Lung (tissue), 12 donors: ENCODE measurements around the gene ULK4. TPM values are rescaled to one million over a fixed set of nuclear protein-coding genes. Genes with fewer than 3 reads are reported as not detected.

ENCODE experiments used
- ATAC-seq: fragments of 200-7000 bp; cut with Tn5 transposase; one replicate; pipeline ENCODE4 v1.9.1; 2020; ENCODE audit warnings: moderate number of reproducible peaks; ENCODE audit not compliant: insufficient read depth, low FRiP score
- DNase-seq, 3 donors: peaks; one replicate each; pipeline ENCODE4 v3.0.0-alpha.2; 2013 to 2017
- H3K27ac ChIP-seq, 2 donors: one replicate each; pipeline ENCODE4 v1.5.1; 2013; ENCODE audit warnings: mild to moderate bottlenecking in 2 of 2, moderate library complexity in 2 of 2, control low read depth in 1 of 2, inconsistent platforms in 1 of 2, low read depth in 1 of 2, low read length in 1 of 2
- H3K27me3 ChIP-seq, 3 donors: one replicate each; pipeline ENCODE4 v1.5.1; 2013; ENCODE audit warnings: low read length in 2 of 3; ENCODE audit not compliant: control insufficient read depth in 3 of 3, insufficient read depth in 3 of 3
- H3K36me3 ChIP-seq, 4 donors: one replicate each; pipeline ENCODE4 v1.5.1; 2013; ENCODE audit warnings: low read length in 4 of 4, mild to moderate bottlenecking in 1 of 4, moderate library complexity in 1 of 4; ENCODE audit not compliant: control insufficient read depth in 4 of 4, insufficient read depth in 4 of 4
- H3K4me1 ChIP-seq, 5 donors: one replicate each; pipeline ENCODE4 v1.5.1; 2013; ENCODE audit warnings: low read length in 5 of 5, mild to moderate bottlenecking in 2 of 5, moderate library complexity in 1 of 5; ENCODE audit not compliant: control insufficient read depth in 5 of 5, insufficient read depth in 5 of 5
- H3K4me3 ChIP-seq: one replicate; pipeline ENCODE4 v1.5.1; 2013; ENCODE audit warnings: mild to moderate bottlenecking, control low read depth, moderate library complexity
- H3K9ac ChIP-seq, 2 donors: one replicate each; pipeline ENCODE4 v1.5.1; 2013; ENCODE audit warnings: low read length in 2 of 2, control low read depth in 1 of 2; ENCODE audit not compliant: insufficient read depth in 1 of 2
- H3K9me3 ChIP-seq, 4 donors: one replicate each; pipeline ENCODE4 v1.5.1; 2013; ENCODE audit warnings: low read length in 3 of 4, mild to moderate bottlenecking in 1 of 4, moderate library complexity in 1 of 4; ENCODE audit not compliant: control insufficient read depth in 4 of 4, insufficient read depth in 3 of 4
- WGBS, 2 donors: extraction: QIAGEN DNeasy Blood & Tissue Kit; methylation state at CpG; one replicate each; pipeline ENCODE4 v1.1.7; 2013; 5-methylcytosine and 5-hydroxymethylcytosine counted together
- polyA plus RNA-seq, 2 donors: library from polyadenylated mRNA; stranded (reverse); fragments of 200-250 nt; gene quantifications; one replicate each; pipeline ENCODE4 v1.2.1, GENCODE V29; 2013
- total RNA-seq, 2 donors: library from RNA; depleted of rRNA in 1 of 2; stranded (reverse); fragments of >200 nt in 1 of 2; gene quantifications; one replicate each; pipeline ENCODE4 v1.2.1, GENCODE V29; 2014 to 2021
- TF ChIP-seq, protein P1 (sequence below): IDR thresholded peaks from 2 replicates; pipeline ENCODE4 v1.5.1; 2012; ENCODE audit warnings: mild to moderate bottlenecking; ENCODE audit errors: control extremely low read depth, extremely low read depth
- donor health status: control.
- donor health status: control.
- donor health status: Bipolar disorder and iron deficiency.
- donor health status: healthy.
- donor health status: DM: yes; HTN: yes; CAD: no.

Gene ULK4
- total and polyA plus RNA-seq, 4 donors: 2.8 to 56.0 (median 12.6) TPM

- no peak overlapping the region for H3K9ac ChIP-seq
- H3K9me3 ChIP-seq: no peaks in the 10 kb centered on the region
- ATAC-seq (no peak), DNase-seq (no peak)
- H3K27ac ChIP-seq: no peak overlapping the region
- H3K27me3 ChIP-seq: no peaks in the 10 kb centered on the region
- no peak overlapping the region for H3K4me3 ChIP-seq
- WGBS, 2 donors: 59 to 67% methylated on average over 2 of the region's 2 CpGs
- no peaks in the 10 kb centered on the region for H3K36me3 ChIP-seq
- TF ChIP-seq, protein P1, sequence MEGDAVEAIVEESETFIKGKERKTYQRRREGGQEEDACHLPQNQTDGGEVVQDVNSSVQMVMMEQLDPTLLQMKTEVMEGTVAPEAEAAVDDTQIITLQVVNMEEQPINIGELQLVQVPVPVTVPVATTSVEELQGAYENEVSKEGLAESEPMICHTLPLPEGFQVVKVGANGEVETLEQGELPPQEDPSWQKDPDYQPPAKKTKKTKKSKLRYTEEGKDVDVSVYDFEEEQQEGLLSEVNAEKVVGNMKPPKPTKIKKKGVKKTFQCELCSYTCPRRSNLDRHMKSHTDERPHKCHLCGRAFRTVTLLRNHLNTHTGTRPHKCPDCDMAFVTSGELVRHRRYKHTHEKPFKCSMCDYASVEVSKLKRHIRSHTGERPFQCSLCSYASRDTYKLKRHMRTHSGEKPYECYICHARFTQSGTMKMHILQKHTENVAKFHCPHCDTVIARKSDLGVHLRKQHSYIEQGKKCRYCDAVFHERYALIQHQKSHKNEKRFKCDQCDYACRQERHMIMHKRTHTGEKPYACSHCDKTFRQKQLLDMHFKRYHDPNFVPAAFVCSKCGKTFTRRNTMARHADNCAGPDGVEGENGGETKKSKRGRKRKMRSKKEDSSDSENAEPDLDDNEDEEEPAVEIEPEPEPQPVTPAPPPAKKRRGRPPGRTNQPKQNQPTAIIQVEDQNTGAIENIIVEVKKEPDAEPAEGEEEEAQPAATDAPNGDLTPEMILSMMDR: no peak
- peaks cover 0 to 3% (median 0%) of the 10 kb centered on the region in 5 donors for H3K4me1 ChIP-seq
Observed at GRCh38 chr3:41482134-41482533, 479.8 kb downstream of the ULK4 start.

DNA sequence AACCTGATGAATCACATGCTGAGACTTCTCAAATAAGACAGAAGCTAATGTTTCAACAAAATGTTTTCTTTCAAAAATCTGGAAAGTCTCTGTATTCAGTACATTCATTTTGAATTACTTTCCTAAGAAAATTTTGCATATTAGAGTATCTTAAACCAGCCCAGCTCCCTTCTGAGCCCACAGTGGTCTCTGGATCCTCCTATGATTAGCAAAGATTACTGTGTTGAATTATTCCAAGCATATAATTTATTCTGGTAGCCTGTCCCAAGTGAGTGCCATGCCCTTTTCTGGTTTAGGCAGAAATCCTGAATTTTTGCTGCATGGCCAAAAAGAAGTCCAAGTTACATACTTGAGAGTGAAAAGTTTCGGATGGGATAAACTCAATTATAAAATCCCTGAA, 483.6 kb downstream of the ULK4 start:
- TF ChIP-seq, protein P1: no peak
- H3K4me1 ChIP-seq: peaks cover 0 to 3% (median 0%) of the 10 kb centered on the region in 5 donors
- 56 to 82% methylated on average over 1 of the region's 1 CpG for WGBS, 2 donors
- ATAC-seq (no peak), DNase-seq (peak; percentile 21 to 47 (median 45))
- peaks cover 0 to 6% (median 3%) of the 10 kb centered on the region in 4 donors for H3K9me3 ChIP-seq
- H3K36me3 ChIP-seq: no peaks in the 10 kb centered on the region
- no peak overlapping the region for H3K4me3 ChIP-seq
- H3K27ac ChIP-seq: no peak overlapping the region
- H3K9ac ChIP-seq: no peak overlapping the region
- no peaks in the 10 kb centered on the region for H3K27me3 ChIP-seq

GRCh38 chr3:41477399-41478014, 484.4 kb downstream of the ULK4 start:
- ATAC-seq: no peak
- Histone ChIP-seq H3K9me3 (peaks cover 0 to 12% (median 5%) of the 10 kb centered on the region in 4 donors), H3K4me1 (peaks cover 0 to 3% (median 0%) of the 10 kb centered on the region in 5 donors), H3K4me3 (no peak overlapping the region), H3K36me3 (no peaks in the 10 kb centered on the region), H3K9ac (no peak overlapping the region), H3K27ac (no peak overlapping the region), H3K27me3 (no peaks in the 10 kb centered on the region)
- WGBS, 2 donors: 80 to 87% methylated on average over 2 of the region's 2 CpGs
- TF ChIP-seq, protein P1: no peak
- no peak for DNase-seq

DNA sequence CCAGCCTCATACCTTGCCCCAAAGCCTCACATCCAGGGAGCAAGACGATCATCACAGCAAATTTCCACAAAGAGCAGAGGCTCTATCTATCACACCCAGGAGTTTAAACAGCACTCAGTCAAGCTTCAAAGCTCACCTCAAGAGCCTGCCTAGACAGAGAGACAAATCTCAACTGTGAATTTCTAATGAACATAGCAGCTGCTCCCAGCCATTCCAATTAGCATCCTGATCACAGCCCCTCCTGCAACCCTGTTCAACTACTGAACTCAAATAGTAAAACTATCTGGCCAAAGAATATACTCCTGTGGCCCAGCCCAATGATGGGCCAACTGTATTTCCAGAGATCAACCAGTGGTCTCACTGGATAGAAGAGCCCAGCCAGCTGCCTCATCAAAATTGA, 492.8 kb downstream of the ULK4 start:
- H3K36me3 ChIP-seq: no peaks in the 10 kb centered on the region
- no peaks in the 10 kb centered on the region for H3K27me3 ChIP-seq
- TF ChIP-seq, protein P1: no peak
- no peak overlapping the region for H3K9ac ChIP-seq
- WGBS, 2 donors: 93 to 100% methylated on average over 1 of the region's 1 CpG
- H3K27ac ChIP-seq: no peak overlapping the region
- DNase-seq: no peak
- peaks cover 0 to 18% (median 5%) of the 10 kb centered on the region in 4 donors for H3K9me3 ChIP-seq
- ATAC-seq: no peak
- peaks cover 0 to 8% (median 0%) of the 10 kb centered on the region in 5 donors for H3K4me1 ChIP-seq
- H3K4me3 ChIP-seq: no peak overlapping the region
